PC-9 (cell line): ENCODE results near the gene RIMKLB.

Experiments used
- CTCF ChIP-seq: fragments of 200-600 bp; sonication (generic); conservative IDR thresholded peaks from 2 replicates; pipeline ENCODE4 v1.6.1; 2017; ENCODE audit warnings: mixed run types, antibody characterized with exemption, mild to moderate bottlenecking, moderate library complexity
- EZH2 ChIP-seq: fragments of 200-600 bp; sonication (generic); IDR thresholded peaks from 2 replicates; pipeline ENCODE4 v1.8.0; 2017; ENCODE audit warnings: antibody characterized with exemption, low read depth

GRCh38 chr12:8685051-8685450 is 12.7 kb upstream of the RIMKLB start:
- no peak for TF ChIP-seq CTCF
- TF ChIP-seq EZH2: no peak
